Activated CD4-positive, alpha-beta T cell treated with anti-CD3 and anti-CD28 coated beads, Interleukin-10, Interleukin-2, amounts not matched to agents 100 ng/mL and 50 ng/mL, durations not matched to agents 16 hours and 8 hours (primary cell): Measurements from ENCODE around the gene CPT2.

Experiments used
- DNase-seq: peaks from one replicate; pipeline ENCODE4 v3.0.0-alpha.2; 2020

Gene CPT2

GRCh38 chr1:53220171-53220961 lies 23.7 kb downstream of the CPT2 start, which contains the start of gene CZIB:
TSS of gene CZIB (minus strand) at chr1:53220634. CDS start at chr1:53220575, 59 bp downstream.
- DNase-seq = peak; percentile 97

GRCh38 chr1:53220962-53221286 lies 24.3 kb downstream of the CPT2 start:
- DNase-seq = no peak

GRCh38 chr1:53237638-53238037 lies 41.0 kb downstream of the CPT2 start:
- DNase-seq = no peak

- peak; percentile 97 for DNase-seq
Observed at GRCh38 chr1:53238197-53239155, 41.9 kb downstream of the CPT2 start, which contains the start of gene MAGOH. TSS of gene MAGOH (minus strand) at chr1:53238518. CDS start at chr1:53238448, 70 bp downstream.

- DNase-seq = no peak
Observed at GRCh38 chr1:53241828-53242227, 45.2 kb downstream of the CPT2 start.

GRCh38 chr1:53242381-53242780 lies 45.8 kb downstream of the CPT2 start:
- no peak for DNase-seq

GRCh38 chr1:53244141-53244540 lies 47.5 kb downstream of the CPT2 start:
- DNase-seq = no peak

GRCh38 chr1:53246261-53247134 lies 49.9 kb downstream of the CPT2 start:
- no peak for DNase-seq

- DNase-seq = no peak
Observed at GRCh38 chr1:53249706-53250105, 53.1 kb downstream of the CPT2 start.

- no peak for DNase-seq
Observed at GRCh38 chr1:53250325-53250724, 53.7 kb downstream of the CPT2 start.

GRCh38 chr1:53254011-53254640 lies 57.5 kb downstream of the CPT2 start:
- DNase-seq = no peak

- DNase-seq = no peak
Observed at GRCh38 chr1:53255031-53255430, 58.4 kb downstream of the CPT2 start.

GRCh38 chr1:53256511-53257453 lies 60.2 kb downstream of the CPT2 start:
- DNase-seq = no peak

GRCh38 chr1:53257454-53258081 lies 60.9 kb downstream of the CPT2 start:
- no peak for DNase-seq

- DNase-seq = no peak
Observed at GRCh38 chr1:53258216-53258615, 61.6 kb downstream of the CPT2 start.

GRCh38 chr1:53259932-53260331 lies 63.3 kb downstream of the CPT2 start:
- DNase-seq = no peak

GRCh38 chr1:53260631-53261247 lies 64.1 kb downstream of the CPT2 start:
- no peak for DNase-seq

- no peak for DNase-seq
Observed at GRCh38 chr1:53262000-53262399, 65.4 kb downstream of the CPT2 start.
